Measurements from ENCODE around the gene RO60.
"Not testable (repeated sequence)": the region's sequence is repeated elsewhere in the genome, so short reads cannot be mapped to it uniquely, and the experiment has no call there.

Gene RO60

GRCh38 chr1:193059282-193060114, at the start of gene RO60, which contains the start of gene UCHL5:
RO60 (plus strand) TSS chr1:193059612; CDS start chr1:193069055, 9,443 bp downstream.
UCHL5 (minus strand) TSS chr1:193059360; CDS start chr1:193059260, 100 bp downstream.
- peak; percentile 97 for DNase-seq

- DNase-seq = no peak
Observed at GRCh38 chr1:193011406-193011805, 48.0 kb upstream of the RO60 start.

GRCh38 chr1:193013005-193013404, 46.4 kb upstream of the RO60 start:
- no peak for DNase-seq

GRCh38 chr1:193013707-193014106, 45.7 kb upstream of the RO60 start:
- no peak for DNase-seq

- no peak for DNase-seq
Observed at GRCh38 chr1:193014400-193014799, 45.0 kb upstream of the RO60 start.

- no peak for DNase-seq
Observed at GRCh38 chr1:193016788-193017187, 42.6 kb upstream of the RO60 start.

GRCh38 chr1:193019442-193020026, 39.9 kb upstream of the RO60 start:
- DNase-seq = peak; percentile 9

GRCh38 chr1:193025218-193025617, 34.2 kb upstream of the RO60 start:
- DNase-seq = no peak

GRCh38 chr1:193030280-193030679, 29.1 kb upstream of the RO60 start:
- no peak for DNase-seq

- no peak for DNase-seq
Observed at GRCh38 chr1:193031431-193031830, 28.0 kb upstream of the RO60 start.

- not testable (repeated sequence) for DNase-seq
Observed at GRCh38 chr1:193032643-193033427, 26.6 kb upstream of the RO60 start.

GRCh38 chr1:193033610-193034009, 25.8 kb upstream of the RO60 start:
- no peak for DNase-seq

- no peak for DNase-seq
Observed at GRCh38 chr1:193036337-193037047, 22.9 kb upstream of the RO60 start.

- no peak for DNase-seq
Observed at GRCh38 chr1:193040011-193040410, 19.4 kb upstream of the RO60 start.

- no peak for DNase-seq
Observed at GRCh38 chr1:193042766-193043691, 16.4 kb upstream of the RO60 start.

- DNase-seq = not testable (repeated sequence)
Observed at GRCh38 chr1:193048913-193049312, 10.5 kb upstream of the RO60 start.

GRCh38 chr1:193054169-193054675, 5.2 kb upstream of the RO60 start:
- DNase-seq = no peak

- no peak for DNase-seq
Observed at GRCh38 chr1:193058529-193059281, 707 bp upstream of the RO60 start.

GRCh38 chr1:193060115-193060403, 647 bp downstream of the RO60 start:
- no peak for DNase-seq

- DNase-seq = peak; percentile 11
Observed at GRCh38 chr1:193060406-193060805, 994 bp downstream of the RO60 start.

GRCh38 chr1:193060938-193061337, 1.5 kb downstream of the RO60 start:
- DNase-seq = no peak
